CD4-positive, alpha-beta T cell treated with Interleukin-2 at 100 ng/mL for 4 hours (primary cell): ENCODE measurements around the gene PDZD2.

ENCODE experiments used
- DNase-seq: peaks from one replicate; pipeline ENCODE4 v3.0.0-alpha.2; 2020; ENCODE audit warnings: low spot score

The PDZD2 gene

GRCh38 chr5:32144378-32145207 is 505.7 kb downstream of the PDZD2 start:
- no peak for DNase-seq

- no peak for DNase-seq
These were observed 506.4 kb downstream of the PDZD2 start for GRCh38 chr5:32145378-32145777.

- no peak for DNase-seq
These were observed 508.3 kb downstream of the PDZD2 start for GRCh38 chr5:32147236-32147635.

- DNase-seq: no peak
These were observed 509.0 kb downstream of the PDZD2 start for GRCh38 chr5:32147959-32148358.

- no peak for DNase-seq
These were observed 511.4 kb downstream of the PDZD2 start for GRCh38 chr5:32150366-32150765.

- DNase-seq: no peak
These were observed 512.3 kb downstream of the PDZD2 start for GRCh38 chr5:32151198-32151597.

- DNase-seq: no peak
These were observed 514.8 kb downstream of the PDZD2 start for GRCh38 chr5:32153723-32154122.

GRCh38 chr5:32155211-32155610 is 516.3 kb downstream of the PDZD2 start:
- no peak for DNase-seq

GRCh38 chr5:32156635-32157034 is 517.7 kb downstream of the PDZD2 start:
- no peak for DNase-seq

- no peak for DNase-seq
These were observed 518.1 kb downstream of the PDZD2 start for GRCh38 chr5:32157078-32157477.

- no peak for DNase-seq
These were observed 519.7 kb downstream of the PDZD2 start for GRCh38 chr5:32158679-32158975.

- no peak for DNase-seq
These were observed 520.6 kb downstream of the PDZD2 start for GRCh38 chr5:32159328-32160072.

- DNase-seq: no peak
These were observed 521.3 kb downstream of the PDZD2 start for GRCh38 chr5:32160228-32160627.
